Measurements from ENCODE around the gene KCNK6. TPM values are rescaled to one million over a fixed set of nuclear protein-coding genes. Genes with fewer than 3 reads are reported as not detected.
"Not testable (repeated sequence)": the region's sequence is repeated elsewhere in the genome, so short reads cannot be mapped to it uniquely, and the experiment has no call there.

Gene KCNK6
- total RNA-seq, 6 experiments from 2014 or later: 1.1 to 3.1 (median 2.2) TPM

- peaks cover 0 to 11% of the 10 kb centered on the region in 2 donors for H3K27me3 ChIP-seq
- DNase-seq (no peak), ATAC-seq (peak in 1 of 4 donors; percentile 24)
- H3K36me3 ChIP-seq: no peaks in the 10 kb centered on the region
- peaks cover 0 to 9% (median 0%) of the 10 kb centered on the region in 4 donors for H3K4me1 ChIP-seq
- H3K27ac ChIP-seq: no peak overlapping the region
- intact Hi-C loops (cut with DNase I): no loop called here
- no peaks in the 10 kb centered on the region for H3K9me3 ChIP-seq
- 19% methylated on average over 17 of the region's 23 CpGs for WGBS (ENCODE audit: insufficient coverage, low coverage, low lambda C conversion rate, missing lambda C conversion rate)
- TF ChIP-seq CTCF (IDR thresholded peaks at IDR 0.05) (no peak), POLR2A (IDR thresholded peaks at IDR 0.05) (no peak)
- H3K4me3 ChIP-seq: peak overlapping the region in 2 of 3 donors; percentile 46 to 52
Measured at GRCh38 chr19:38360839-38361631, 41.4 kb downstream of the KCNK6 start.

GRCh38 chr19:38361633-38362075 is 42.0 kb downstream of the KCNK6 start:
- peaks cover 0 to 9% (median 0%) of the 10 kb centered on the region in 4 donors for H3K4me1 ChIP-seq
- peak; percentile 74 to 86 (median 82) for ATAC-seq
- DNase-seq: peak; percentile 58 to 73 (median 72)
- intact Hi-C loops (cut with DNase I): no loop called here
- peak overlapping the region; percentile 41 to 52 (median 46) for H3K4me3 ChIP-seq
- TF ChIP-seq POLR2A (IDR thresholded peaks at IDR 0.05): no peak
- no peak for TF ChIP-seq CTCF (IDR thresholded peaks at IDR 0.05)
- no peaks in the 10 kb centered on the region for H3K36me3 ChIP-seq
- H3K27me3 ChIP-seq: peaks cover 0 to 11% of the 10 kb centered on the region in 2 donors
- H3K9me3 ChIP-seq: no peaks in the 10 kb centered on the region
- no peak overlapping the region for H3K27ac ChIP-seq
- 0% methylated on average over 1 of the region's 37 CpGs for whole genome bisulfite sequencing (ENCODE audit: insufficient coverage, low coverage, low lambda C conversion rate, missing lambda C conversion rate)

GRCh38 chr19:38362076-38362945 is 42.7 kb downstream of the KCNK6 start:
- H3K27ac ChIP-seq: no peak overlapping the region
- WGBS (ENCODE audit: insufficient coverage, low coverage, low lambda C conversion rate, missing lambda C conversion rate): 7% methylated on average over 24 of the region's 68 CpGs
- peaks cover 0 to 9% (median 0%) of the 10 kb centered on the region in 4 donors for H3K4me1 ChIP-seq
- DNase-seq (peak; percentile 70 to 79 (median 71)), ATAC-seq (peak; percentile 63 to 74 (median 72))
- intact Hi-C loops (cut with DNase I): no loop called here
- no peaks in the 10 kb centered on the region for H3K36me3 ChIP-seq
- peaks cover 0 to 11% of the 10 kb centered on the region in 2 donors for H3K27me3 ChIP-seq
- peak overlapping the region; percentile 41 to 52 (median 46) for H3K4me3 ChIP-seq
- no peaks in the 10 kb centered on the region for H3K9me3 ChIP-seq
- no peak for TF ChIP-seq POLR2A (IDR thresholded peaks at IDR 0.05)
- no peak for TF ChIP-seq CTCF (IDR thresholded peaks at IDR 0.05)

GRCh38 chr19:38362946-38363688 is 43.5 kb downstream of the KCNK6 start:
- 73% methylated on average over 14 of the region's 16 CpGs for WGBS (ENCODE audit: insufficient coverage, low coverage, low lambda C conversion rate, missing lambda C conversion rate)
- ATAC-seq; H3K4me3 ChIP-seq; DNase-seq; H3K36me3 ChIP-seq; intact Hi-C loops (cut with DNase I); H3K9me3 ChIP-seq; H3K4me1 ChIP-seq; H3K27ac ChIP-seq: not testable (repeated sequence)
- H3K27me3 ChIP-seq: peaks cover 0 to 11% of the 10 kb centered on the region in 2 donors
